ENCODE results near the gene UTY. TPM values are rescaled to one million over a fixed set of nuclear protein-coding genes. Genes with fewer than 3 reads are reported as not detected.

UTY gene
- total RNA-seq (2013) = 62.5 TPM
- polyA plus RNA-seq = not detected
- polyA minus RNA-seq = not detected in 2 replicates
- total RNA-seq = 48.5 to 173 (median 126) reads per million in 11 experiments

DNA sequence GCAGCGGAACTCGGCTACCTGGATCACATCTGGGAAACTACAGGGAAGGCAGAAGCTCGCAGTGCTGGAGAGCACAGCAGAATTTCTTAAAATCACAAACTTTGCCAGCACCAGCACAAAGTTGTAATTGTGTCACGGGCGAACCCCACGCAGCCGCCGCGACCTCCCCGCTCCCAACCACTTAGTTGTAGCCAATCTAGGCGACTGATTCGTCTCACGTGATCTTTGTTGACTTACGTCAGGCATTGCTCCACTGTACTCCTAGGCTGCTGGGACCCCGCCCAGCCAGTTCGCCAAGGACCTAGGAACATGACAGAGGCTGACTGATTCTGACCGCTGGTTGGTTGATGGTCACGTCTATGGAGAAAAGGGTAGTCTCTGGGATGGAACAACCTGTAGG lies at the start of gene UTY:
UTY (minus strand) TSS at position 206 of the 400 bp plus-strand sequence. CDS start 368 bp downstream, outside the sequence.
- Mint-ChIP-seq H3K4me3 (peak within 1 kb of the TSS; percentile 87 to 93), H3K9me3 (no peaks in the 10 kb centered on the region), H3K4me1 (peaks cover 12% of the 10 kb centered on the region), H3K27me3 (ENCODE audit: low read depth in 3 of 3) (peaks cover 0 to 2% (median 2%) of the 10 kb centered on the region in 3 donors), H3K27ac (peak within 1 kb of the TSS in 2 of 7 donors; percentile 97 to 98), H3K36me3 (peaks cover 0 to 11% of the 10 kb centered on the region in 2 donors)
- Histone ChIP-seq H4K20me1 (ENCODE audit: insufficient read depth, low read length) (no peaks in the 10 kb centered on the region), H3K9ac (ENCODE audit: insufficient read depth, low read length, poor library complexity, severe bottlenecking) (no peak within 1 kb of the TSS), H3K4me1 (ENCODE audit: control insufficient read depth in 1 of 2, insufficient read depth in 2 of 2, low read length in 2 of 2) (peaks cover 0 to 7% of the 10 kb centered on the region in 2 donors), H3K4me3 (replicated peaks in 1 of 3; ENCODE audit: low read depth in 2 of 3, low read length in 3 of 3) (peak within 1 kb of the TSS in 1 of 3 experiments; percentile 97), H2AFZ (ENCODE audit: insufficient read depth, low read depth, low read length, poor library complexity, severe bottlenecking) (no peak within 1 kb of the TSS), H3K36me3 (replicated peaks in 1 of 2; ENCODE audit: control insufficient read depth in 1 of 2, insufficient read depth in 2 of 2, low read length in 2 of 2) (no peaks in the 10 kb centered on the region), H3K27ac (ENCODE audit: low read depth in 1 of 2, low read length in 2 of 2) (peak within 1 kb of the TSS in 1 of 2 donors; percentile 98), H3K9me3 (replicated peaks in 1 of 2; ENCODE audit: control insufficient read depth in 1 of 2, insufficient read depth in 1 of 2, low read length in 2 of 2) (no peaks in the 10 kb centered on the region), H3K27me3 (ENCODE audit: control insufficient read depth in 2 of 2, insufficient read depth in 2 of 2, low read length in 2 of 2) (no peaks in the 10 kb centered on the region), H3K79me2 (ENCODE audit: insufficient read depth, low read length) (no peaks in the 10 kb centered on the region), H3K4me2 (replicated peaks; ENCODE audit: extremely low read depth, low read length, poor library complexity, severe bottlenecking) (no peak within 1 kb of the TSS)
- 0% methylated on average over 6 of the region's 18 CpGs for WGBS (ENCODE audit: insufficient coverage)
- intact Hi-C loops (cut with micrococcal nuclease) = no loop called here
- peak in 2 of 3 donors; percentile 94 to 95 for DNase-seq
- TF ChIP-seq, protein P1, sequence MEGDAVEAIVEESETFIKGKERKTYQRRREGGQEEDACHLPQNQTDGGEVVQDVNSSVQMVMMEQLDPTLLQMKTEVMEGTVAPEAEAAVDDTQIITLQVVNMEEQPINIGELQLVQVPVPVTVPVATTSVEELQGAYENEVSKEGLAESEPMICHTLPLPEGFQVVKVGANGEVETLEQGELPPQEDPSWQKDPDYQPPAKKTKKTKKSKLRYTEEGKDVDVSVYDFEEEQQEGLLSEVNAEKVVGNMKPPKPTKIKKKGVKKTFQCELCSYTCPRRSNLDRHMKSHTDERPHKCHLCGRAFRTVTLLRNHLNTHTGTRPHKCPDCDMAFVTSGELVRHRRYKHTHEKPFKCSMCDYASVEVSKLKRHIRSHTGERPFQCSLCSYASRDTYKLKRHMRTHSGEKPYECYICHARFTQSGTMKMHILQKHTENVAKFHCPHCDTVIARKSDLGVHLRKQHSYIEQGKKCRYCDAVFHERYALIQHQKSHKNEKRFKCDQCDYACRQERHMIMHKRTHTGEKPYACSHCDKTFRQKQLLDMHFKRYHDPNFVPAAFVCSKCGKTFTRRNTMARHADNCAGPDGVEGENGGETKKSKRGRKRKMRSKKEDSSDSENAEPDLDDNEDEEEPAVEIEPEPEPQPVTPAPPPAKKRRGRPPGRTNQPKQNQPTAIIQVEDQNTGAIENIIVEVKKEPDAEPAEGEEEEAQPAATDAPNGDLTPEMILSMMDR (IDR thresholded peaks at IDR 0.05) = no peak

DNA sequence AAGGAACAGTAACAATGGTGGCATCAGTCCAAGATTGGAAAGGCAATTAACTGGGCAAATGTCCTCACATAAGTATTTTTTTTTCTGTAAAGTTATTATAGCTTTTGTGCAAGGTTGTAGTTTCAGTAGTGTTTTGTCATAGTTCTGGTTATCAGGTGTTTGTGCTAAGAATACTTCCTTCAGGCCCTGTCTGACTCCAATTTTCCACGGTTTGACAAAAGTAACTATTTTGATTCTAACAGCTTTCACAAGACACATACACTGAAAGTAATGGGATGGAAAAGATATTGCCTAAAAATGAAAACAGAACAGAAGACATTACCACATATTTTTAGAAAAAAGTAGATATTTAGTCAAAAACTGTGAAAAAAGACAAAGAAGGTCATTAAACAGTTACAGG lies 40.6 kb upstream of the UTY start:
- Histone ChIP-seq H3K4me2 (replicated peaks; ENCODE audit: extremely low read depth, low read length, poor library complexity, severe bottlenecking) (no peak overlapping the region), H3K79me2 (ENCODE audit: insufficient read depth, low read length) (no peaks in the 10 kb centered on the region), H3K9ac (ENCODE audit: insufficient read depth, low read length, poor library complexity, severe bottlenecking) (no peak overlapping the region), H3K4me3 (replicated peaks in 1 of 3; ENCODE audit: low read depth in 2 of 3, low read length in 3 of 3) (no peak overlapping the region), H3K27me3 (ENCODE audit: control insufficient read depth in 2 of 2, insufficient read depth in 2 of 2, low read length in 2 of 2) (no peaks in the 10 kb centered on the region), H3K36me3 (replicated peaks in 1 of 2; ENCODE audit: control insufficient read depth in 1 of 2, insufficient read depth in 2 of 2, low read length in 2 of 2) (no peaks in the 10 kb centered on the region), H3K27ac (ENCODE audit: low read depth in 1 of 2, low read length in 2 of 2) (no peak overlapping the region), H3K9me3 (replicated peaks in 1 of 2; ENCODE audit: control insufficient read depth in 1 of 2, insufficient read depth in 1 of 2, low read length in 2 of 2) (peaks cover 0 to 4% of the 10 kb centered on the region in 2 donors), H3K4me1 (ENCODE audit: control insufficient read depth in 1 of 2, insufficient read depth in 2 of 2, low read length in 2 of 2) (no peaks in the 10 kb centered on the region), H2AFZ (ENCODE audit: insufficient read depth, low read depth, low read length, poor library complexity, severe bottlenecking) (no peak overlapping the region), H4K20me1 (ENCODE audit: insufficient read depth, low read length) (no peaks in the 10 kb centered on the region)
- Mint-ChIP-seq H3K36me3 (no peaks in the 10 kb centered on the region), H3K27ac (no peak overlapping the region), H3K4me1 (no peaks in the 10 kb centered on the region), H3K4me3 (no peak overlapping the region), H3K27me3 (ENCODE audit: low read depth in 3 of 3) (no peaks in the 10 kb centered on the region), H3K9me3 (peaks cover 0 to 20% (median 0%) of the 10 kb centered on the region in 7 donors)
- WGBS (ENCODE audit: insufficient coverage) = no CpG with 5 or more reads among the region's 1 CpG
- DNase-seq = no peak
- intact Hi-C loops (cut with micrococcal nuclease) = no loop called here
- TF ChIP-seq, protein P1 (IDR thresholded peaks at IDR 0.05) = no peak

All from CD14-positive monocyte (primary cell).